Testis (tissue), 2 donors: Measurements from ENCODE around the gene ARMC12.
A peak's percentile ranks its signal among the peaks of the same experiment; 100 is the strongest.

Experiments
- POLR2A ChIP-seq: fragments of 450-650 bp; IDR thresholded peaks from one replicate; pipeline ENCODE4 v1.6.1; 2017; ENCODE audit warnings: antibody characterized with exemption, mild to moderate bottlenecking, moderate library complexity
- TF ChIP-seq, protein P1 (sequence below), 3 experiments: fragments of 450-650 bp in 2 of 3; fragments of 200-600 bp in 1 of 3; sonication (generic) in 1 of 3; IDR thresholded peaks; one replicate each; pipeline ENCODE4 v1.5.1; 2016 to 2019; ENCODE audit warnings: antibody characterized with exemption in 3 of 3, mild to moderate bottlenecking in 2 of 3, moderate library complexity in 1 of 3

DNA sequence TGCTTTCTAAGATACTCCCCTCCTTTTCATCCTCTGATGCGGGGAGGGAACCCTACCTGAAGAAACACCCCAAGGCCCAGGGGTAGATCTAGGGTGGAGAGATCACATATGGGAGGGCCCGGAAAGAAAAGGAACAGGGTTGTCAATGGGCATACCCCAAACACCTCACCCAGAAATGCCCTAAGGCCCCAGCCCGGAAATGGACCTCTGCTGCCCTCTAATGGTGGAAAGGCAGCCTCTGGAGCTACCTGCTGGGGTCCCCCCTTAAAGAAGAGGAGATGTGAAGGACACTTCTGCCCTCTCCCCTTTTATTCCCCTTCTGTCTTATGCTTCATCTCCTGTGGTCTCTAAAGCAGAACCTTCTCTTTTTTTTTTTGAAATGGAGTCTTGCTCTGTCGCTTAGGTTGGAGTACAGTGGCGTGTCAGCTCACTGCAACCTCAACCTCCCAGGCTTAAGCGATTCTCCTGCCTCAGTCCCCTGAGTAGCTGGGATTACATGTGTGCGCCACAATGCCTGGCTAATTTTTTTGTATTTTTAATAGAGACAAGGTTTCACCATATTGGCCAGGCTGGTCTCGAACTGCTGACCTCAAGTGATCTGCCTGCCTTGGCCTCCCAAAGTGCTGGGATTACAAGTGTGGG is 458 bp upstream of the ARMC12 start:
- no peak for TF ChIP-seq POLR2A
- TF ChIP-seq, protein P1, sequence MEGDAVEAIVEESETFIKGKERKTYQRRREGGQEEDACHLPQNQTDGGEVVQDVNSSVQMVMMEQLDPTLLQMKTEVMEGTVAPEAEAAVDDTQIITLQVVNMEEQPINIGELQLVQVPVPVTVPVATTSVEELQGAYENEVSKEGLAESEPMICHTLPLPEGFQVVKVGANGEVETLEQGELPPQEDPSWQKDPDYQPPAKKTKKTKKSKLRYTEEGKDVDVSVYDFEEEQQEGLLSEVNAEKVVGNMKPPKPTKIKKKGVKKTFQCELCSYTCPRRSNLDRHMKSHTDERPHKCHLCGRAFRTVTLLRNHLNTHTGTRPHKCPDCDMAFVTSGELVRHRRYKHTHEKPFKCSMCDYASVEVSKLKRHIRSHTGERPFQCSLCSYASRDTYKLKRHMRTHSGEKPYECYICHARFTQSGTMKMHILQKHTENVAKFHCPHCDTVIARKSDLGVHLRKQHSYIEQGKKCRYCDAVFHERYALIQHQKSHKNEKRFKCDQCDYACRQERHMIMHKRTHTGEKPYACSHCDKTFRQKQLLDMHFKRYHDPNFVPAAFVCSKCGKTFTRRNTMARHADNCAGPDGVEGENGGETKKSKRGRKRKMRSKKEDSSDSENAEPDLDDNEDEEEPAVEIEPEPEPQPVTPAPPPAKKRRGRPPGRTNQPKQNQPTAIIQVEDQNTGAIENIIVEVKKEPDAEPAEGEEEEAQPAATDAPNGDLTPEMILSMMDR (IDR thresholded peaks at IDR 0.05) = peak; percentile 80 to 87 (median 86)
